Ovary (tissue), 9 donors: ENCODE data around the gene SURF2. TPM values are rescaled to one million over a fixed set of nuclear protein-coding genes. Genes with fewer than 3 reads are reported as not detected.

ENCODE experiments used
- DNase-seq, 5 donors: peaks; one replicate each; pipeline ENCODE4 v3.0.0-alpha.2; 2019 to 2020
- H3K27ac ChIP-seq, 2 donors: fragments of 200-600 bp; one replicate each; pipeline versions ENCODE4 v1.5.1 to v1.8.0; 2019 to 2022
- H3K27me3 ChIP-seq: fragments of 200-600 bp; one replicate; pipeline ENCODE4 v1.8.0; 2022
- H3K36me3 ChIP-seq: fragments of 200-600 bp; sonication (generic); one replicate; pipeline ENCODE4 v1.5.1; 2019
- H3K4me1 ChIP-seq: one replicate; pipeline ENCODE4 v1.8.1; 2013; ENCODE audit warnings: mild to moderate bottlenecking, moderate library complexity; ENCODE audit not compliant: insufficient read depth
- H3K4me3 ChIP-seq: fragments of 200-600 bp; sonication (generic); one replicate; pipeline ENCODE4 v1.5.1; 2017
- H3K9me3 ChIP-seq, 2 donors: fragments of 200-600 bp in 1 of 2; sonication (generic) in 1 of 2; one replicate each; pipeline versions ENCODE4 v1.5.1 to v1.8.1; 2013 to 2019; ENCODE audit warnings: mild to moderate bottlenecking in 1 of 2, moderate library complexity in 1 of 2
- CTCF ChIP-seq, 3 donors: fragments of 450-650 bp in 2 of 3; fragments of 200-600 bp in 1 of 3; IDR thresholded peaks; one replicate each; pipeline versions ENCODE4 v1.5.1 to v1.8.0; 2016 to 2022; ENCODE audit warnings: antibody characterized with exemption in 3 of 3, mild to moderate bottlenecking in 1 of 3
- EP300 ChIP-seq: sonication (generic); formaldehyde crosslinking; IDR thresholded peaks from one replicate; pipeline ENCODE4 v1.6.1; 2017; ENCODE audit warnings: antibody characterized with exemption
- POLR2A ChIP-seq: fragments of 450-650 bp; IDR thresholded peaks from one replicate; pipeline ENCODE4 v1.6.1; 2017; ENCODE audit warnings: antibody characterized with exemption, mild to moderate bottlenecking, moderate library complexity
- WGBS, 3 donors: extraction: QIAGEN DNeasy Blood & Tissue Kit in 1 of 3; methylation state at CpG; one replicate each; pipeline versions ENCODE4 v1.1.5 to v1.1.7; 2013 to 2017; 5-methylcytosine and 5-hydroxymethylcytosine counted together
- intact Hi-C, 4 donors: fragments of 100-400 bp; cut with DNase I; formaldehyde crosslinking; loops; one replicate each; pipeline versions ENCODE4 v1.11.0 to v1.15.1; 2022 to 2023
- polyA plus RNA-seq, 2 donors: library from polyadenylated mRNA; stranded (reverse); fragments of 200-250 nt in 1 of 2; fragments of 350-450 nt in 1 of 2; fragmentation: Illumina TruSeq in 1 of 2; extraction: RNeasy Lipid Tissue Mini Kit (QIAGEN cat#74804) in 1 of 2; gene quantifications; one replicate each; pipeline ENCODE4 v1.2.3, GENCODE V29; 2013 to 2014
- total RNA-seq, 7 donors: library from RNA; depleted of rRNA in 2 of 7; stranded (reverse); fragments of >200 nt in 2 of 7; fragmentation: NEBNext Ultra II Directional in 3 of 7; extraction: Animal tissue kit (Norgen Biotek cat#: 25700) in 3 of 7; gene quantifications; one replicate each; pipeline versions ENCODE4 v1.1.0 to v1.2.4, GENCODE V29; 2016 to 2023
- donor health status: DM: no; HTN: no; CAD: no; lungs with moderate emphysema.
- donor health status: DM: no; HTN: no; CAD: no.
- donor health status: Bipolar disorder and iron deficiency.
- donor health status: DM: yes; HTN: yes; CAD: no.
- donor health status: DM: no; HTN: no; CAD: no.
- donor health status: DM: yes; HTN: yes; CAD: no.

SURF2 gene
- total and polyA plus RNA-seq, 9 donors, result 8.6 to 30.4 (median 15.8) TPM

- no peak overlapping the region for H3K27ac ChIP-seq
- DNase-seq, result no peak
- H3K4me1 ChIP-seq, result no peaks in the 10 kb centered on the region
- no peak overlapping the region for H3K4me3 ChIP-seq
- no peaks in the 10 kb centered on the region for H3K9me3 ChIP-seq
- no peaks in the 10 kb centered on the region for H3K27me3 ChIP-seq
- whole genome bisulfite sequencing, 3 donors, result 72 to 77% (median 75%) methylated on average over 13 of the region's 13 CpGs
- no peak for TF ChIP-seq POLR2A
- TF ChIP-seq CTCF (IDR thresholded peaks at IDR 0.05), result no peak
- TF ChIP-seq EP300, result no peak
- intact Hi-C loops, result loop anchor here in 1 of 4 donors (10.0 kb wide), 1 partner anchor 136 kb away; no protein-coding TSS in a partner anchor
- no peaks in the 10 kb centered on the region for H3K36me3 ChIP-seq
Measured at GRCh38 chr9:133320421-133320881, 35.9 kb upstream of the SURF2 start.

GRCh38 chr9:133321411-133321935, 34.9 kb upstream of the SURF2 start:
- no peak overlapping the region for H3K27ac ChIP-seq
- intact Hi-C loops, result loop anchor here in 1 of 4 donors (10.0 kb wide), 1 partner anchor 137 kb away; no protein-coding TSS in a partner anchor
- no peaks in the 10 kb centered on the region for H3K36me3 ChIP-seq
- DNase-seq, result no peak
- no peak for TF ChIP-seq EP300
- no peak for TF ChIP-seq POLR2A
- TF ChIP-seq CTCF (IDR thresholded peaks at IDR 0.05), result no peak
- H3K27me3 ChIP-seq, result no peaks in the 10 kb centered on the region
- H3K4me1 ChIP-seq, result no peaks in the 10 kb centered on the region
- no peak overlapping the region for H3K4me3 ChIP-seq
- 73 to 81% (median 76%) methylated on average over 13 of the region's 13 CpGs for WGBS, 3 donors
- no peaks in the 10 kb centered on the region for H3K9me3 ChIP-seq

- intact Hi-C loops, result loop anchor here in 1 of 4 donors (10.0 kb wide), 1 partner anchor 138 kb away; no protein-coding TSS in a partner anchor
- H3K4me1 ChIP-seq, result no peaks in the 10 kb centered on the region
- H3K9me3 ChIP-seq, result no peaks in the 10 kb centered on the region
- H3K27ac ChIP-seq, result no peak overlapping the region
- TF ChIP-seq CTCF (IDR thresholded peaks at IDR 0.05), result no peak
- TF ChIP-seq EP300, result no peak
- TF ChIP-seq POLR2A, result no peak
- H3K4me3 ChIP-seq, result no peak overlapping the region
- no peaks in the 10 kb centered on the region for H3K27me3 ChIP-seq
- H3K36me3 ChIP-seq, result no peaks in the 10 kb centered on the region
- WGBS, 3 donors, result 77 to 81% (median 80%) methylated on average over 14 of the region's 14 CpGs
- DNase-seq, result no peak
Measured at GRCh38 chr9:133322701-133323100, 33.6 kb upstream of the SURF2 start.

GRCh38 chr9:133323211-133323610, 33.1 kb upstream of the SURF2 start:
- 77 to 88% (median 80%) methylated on average over 10 of the region's 10 CpGs for WGBS, 3 donors
- intact Hi-C loops, result loop anchor here in 1 of 4 donors (10.0 kb wide), 1 partner anchor 138 kb away; no protein-coding TSS in a partner anchor
- no peaks in the 10 kb centered on the region for H3K36me3 ChIP-seq
- H3K4me1 ChIP-seq, result no peaks in the 10 kb centered on the region
- TF ChIP-seq EP300 (no peak), POLR2A (no peak), CTCF (IDR thresholded peaks at IDR 0.05) (no peak)
- H3K27ac ChIP-seq, result no peak overlapping the region
- no peaks in the 10 kb centered on the region for H3K9me3 ChIP-seq
- H3K27me3 ChIP-seq, result no peaks in the 10 kb centered on the region
- DNase-seq, result no peak
- no peak overlapping the region for H3K4me3 ChIP-seq
